ENCODE data around the gene AVP.

The AVP gene

GRCh38 chr20:3051385-3052019 lies 33.0 kb downstream of the AVP start:
- Mint-ChIP-seq H3K27ac (no peak overlapping the region), H3K27me3 (no peaks in the 10 kb centered on the region), H3K36me3 (peaks cover 7% of the 10 kb centered on the region)

GRCh38 chr20:3047486-3048419 lies 36.8 kb downstream of the AVP start:
- Mint-ChIP-seq H3K36me3 (peaks cover 7% of the 10 kb centered on the region), H3K9me3 (ENCODE audit: low read depth) (no peaks in the 10 kb centered on the region), H3K4me1 (ENCODE audit: low read depth) (peaks cover 18% of the 10 kb centered on the region), H3K27ac (no peak overlapping the region), H3K4me3 (peak overlapping the region; percentile 95), H3K27me3 (no peaks in the 10 kb centered on the region)

More at GRCh38 chr20:3051385-3052019, 33.0 kb downstream of the AVP start:
- Mint-ChIP-seq H3K4me3 (no peak overlapping the region), H3K4me1 (ENCODE audit: low read depth) (peaks cover 13% of the 10 kb centered on the region), H3K9me3 (ENCODE audit: low read depth) (no peaks in the 10 kb centered on the region)

GRCh38 chr20:3046677-3047462 lies 37.7 kb downstream of the AVP start:
- Mint-ChIP-seq H3K4me3 (peak overlapping the region; percentile 95), H3K27ac (peak overlapping the region; percentile 76), H3K4me1 (ENCODE audit: low read depth) (peaks cover 18% of the 10 kb centered on the region), H3K27me3 (no peaks in the 10 kb centered on the region), H3K9me3 (ENCODE audit: low read depth) (no peaks in the 10 kb centered on the region), H3K36me3 (peaks cover 7% of the 10 kb centered on the region)

DNA sequence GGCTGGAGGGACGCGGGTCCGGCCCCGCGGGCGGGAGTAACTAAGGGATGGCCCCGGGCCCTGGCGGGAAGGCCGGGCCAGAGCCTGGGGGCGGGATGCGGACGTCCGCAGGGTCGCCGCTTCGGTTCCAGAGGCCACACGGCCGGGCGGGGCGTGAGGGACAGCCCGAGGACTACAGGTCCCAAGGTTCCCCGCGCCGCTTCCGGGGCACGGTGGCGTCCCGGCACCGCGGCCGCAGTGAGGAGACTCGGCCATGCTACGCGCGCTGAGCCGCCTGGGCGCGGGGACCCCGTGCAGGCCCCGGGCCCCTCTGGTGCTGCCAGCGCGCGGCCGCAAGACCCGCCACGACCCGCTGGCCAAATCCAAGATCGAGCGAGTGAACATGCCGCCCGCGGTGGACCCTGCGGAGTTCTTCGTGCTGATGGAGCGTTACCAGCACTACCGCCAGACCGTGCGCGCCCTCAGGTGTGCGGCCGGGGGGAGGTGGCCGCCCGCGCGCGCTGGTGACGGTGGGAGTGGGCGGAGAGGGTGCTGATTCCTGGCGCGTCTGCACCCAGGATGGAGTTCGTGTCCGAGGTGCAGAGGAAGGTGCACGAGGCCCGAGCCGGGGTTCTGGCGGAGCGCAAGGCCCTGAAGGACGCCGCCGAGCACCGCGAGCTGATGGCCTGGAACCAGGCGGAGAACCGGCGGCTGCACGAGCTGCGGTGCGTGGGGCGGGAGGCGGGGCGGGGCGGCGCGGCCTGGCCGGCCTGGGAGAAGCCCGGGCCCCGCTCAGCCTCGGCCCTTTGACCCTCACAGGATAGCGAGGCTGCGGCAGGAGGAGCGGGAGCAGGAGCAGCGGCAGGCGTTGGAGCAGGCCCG lies 38.5 kb downstream of the AVP start, which contains the start of gene MRPS26:
MRPS26 (plus strand) TSS at position 237 of the 861 bp plus-strand sequence; CDS start at position 254, 17 bp downstream.
- Mint-ChIP-seq H3K4me1 (ENCODE audit: low read depth) (peaks cover 18% of the 10 kb centered on the region), H3K27ac (peak within 1 kb of the TSS; percentile 76), H3K27me3 (no peaks in the 10 kb centered on the region), H3K9me3 (ENCODE audit: low read depth) (no peaks in the 10 kb centered on the region), H3K36me3 (peaks cover 7% of the 10 kb centered on the region), H3K4me3 (peak within 1 kb of the TSS; percentile 95)

DNA sequence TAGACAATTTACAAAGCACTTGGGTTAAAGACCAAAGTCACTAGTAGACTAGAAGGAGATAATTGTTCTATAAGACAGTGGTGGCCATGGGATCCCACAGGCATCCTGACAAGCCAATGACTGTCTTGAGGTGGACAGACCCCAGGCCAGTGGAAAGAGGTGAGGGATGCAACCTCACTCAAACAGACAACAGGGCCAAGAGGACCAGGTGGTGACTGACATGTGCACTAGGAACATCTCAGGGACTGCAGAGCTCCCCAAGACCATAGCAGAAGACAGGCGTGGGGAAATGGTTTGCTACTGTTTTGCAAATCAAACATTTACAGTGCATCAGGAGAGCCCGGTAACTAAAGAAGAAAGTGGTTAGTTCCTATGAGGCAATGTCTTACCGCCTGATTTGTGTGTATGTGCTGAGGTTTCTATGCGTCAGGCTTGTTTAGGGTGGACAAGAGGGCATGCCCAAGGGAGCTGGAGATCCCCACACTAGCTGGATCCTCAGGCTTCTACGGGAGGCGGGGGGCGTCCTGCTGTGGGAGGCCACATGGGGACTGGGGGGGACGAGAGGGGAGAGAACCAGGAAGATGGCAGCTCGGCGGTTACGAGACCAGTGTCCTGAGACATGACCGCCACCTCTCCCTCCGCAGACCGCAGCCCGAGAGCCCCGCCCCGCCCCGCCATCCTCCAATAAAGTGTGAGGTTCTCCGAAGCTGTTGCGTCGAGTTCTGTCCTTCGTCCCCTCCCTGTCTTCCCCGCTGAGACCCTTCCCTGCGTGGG lies 39.3 kb downstream of the AVP start:
- Mint-ChIP-seq H3K4me1 (ENCODE audit: low read depth) (peaks cover 15% of the 10 kb centered on the region), H3K27me3 (no peaks in the 10 kb centered on the region), H3K9me3 (ENCODE audit: low read depth) (no peaks in the 10 kb centered on the region), H3K27ac (peak overlapping the region; percentile 69), H3K4me3 (peak overlapping the region; percentile 87), H3K36me3 (peaks cover 4% of the 10 kb centered on the region)

DNA sequence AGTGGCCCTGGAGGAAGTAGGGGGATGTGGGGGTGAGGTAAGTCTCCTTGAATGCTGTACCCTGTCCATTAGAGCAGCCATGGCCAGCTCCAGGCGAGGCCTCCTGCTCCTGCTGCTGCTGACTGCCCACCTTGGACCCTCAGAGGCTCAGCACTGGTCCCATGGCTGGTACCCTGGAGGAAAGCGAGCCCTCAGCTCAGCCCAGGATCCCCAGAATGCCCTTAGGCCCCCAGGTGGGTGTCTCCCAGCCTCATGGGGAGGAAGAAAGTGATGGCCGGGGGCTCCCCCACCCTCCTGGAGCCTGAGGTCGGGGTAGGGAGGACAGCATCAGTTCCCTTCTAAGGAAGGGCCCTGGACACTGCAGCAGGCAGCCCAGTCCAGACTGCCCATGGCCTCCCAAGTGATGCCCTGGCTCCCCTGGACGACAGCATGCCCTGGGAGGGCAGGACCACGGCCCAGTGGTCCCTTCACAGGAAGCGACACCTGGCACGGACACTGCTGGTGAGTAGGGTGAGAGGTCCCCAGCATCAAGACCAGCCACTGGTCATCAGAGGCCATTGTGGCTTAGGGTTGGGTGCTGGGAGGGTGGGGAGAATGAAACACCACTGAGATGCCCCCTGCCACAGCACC lies 40.1 kb downstream of the AVP start:
- Mint-ChIP-seq H3K4me1 (ENCODE audit: low read depth) (peaks cover 12% of the 10 kb centered on the region), H3K27ac (no peak overlapping the region), H3K36me3 (peaks cover 2% of the 10 kb centered on the region), H3K4me3 (peak overlapping the region; percentile 87), H3K27me3 (no peaks in the 10 kb centered on the region), H3K9me3 (ENCODE audit: low read depth) (no peaks in the 10 kb centered on the region)

GRCh38 chr20:3043322-3043721 lies 41.2 kb downstream of the AVP start, which contains the start of gene GNRH2:
Gene GNRH2, plus strand, starts transcription at chr20:3043622. Its CDS starts 793 bp downstream, at chr20:3044415.
- Mint-ChIP-seq H3K27ac (peak within 1 kb of the TSS; percentile 16), H3K4me3 (no peak within 1 kb of the TSS)

DNA sequence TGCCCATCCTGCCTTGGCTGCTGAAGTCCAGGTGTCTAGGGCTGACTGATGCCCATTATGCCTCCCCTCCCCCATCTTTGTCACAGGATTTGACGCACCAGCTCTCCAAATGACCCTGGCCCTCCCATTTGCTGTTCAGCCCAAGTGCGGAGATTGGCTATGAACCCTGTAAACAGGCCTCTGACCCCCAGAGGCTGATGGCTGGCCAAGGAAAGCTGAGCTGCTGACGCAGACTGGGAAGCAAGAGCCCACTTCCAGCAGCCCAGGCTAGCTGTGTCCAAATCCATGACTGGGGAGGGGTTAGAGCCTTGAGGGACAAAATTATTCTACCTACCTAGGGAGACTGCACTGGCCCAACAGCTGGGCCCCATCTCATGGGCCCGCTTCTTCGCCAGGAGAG lies 41.9 kb downstream of the AVP start:
- no peak overlapping the region for H3K4me3 Mint-ChIP-seq
- no peaks in the 10 kb centered on the region for H3K9me3 Mint-ChIP-seq (ENCODE audit: low read depth)
- H3K27me3 Mint-ChIP-seq = no peaks in the 10 kb centered on the region
- no peaks in the 10 kb centered on the region for H3K36me3 Mint-ChIP-seq
- H3K27ac Mint-ChIP-seq = no peak overlapping the region
- H3K4me1 Mint-ChIP-seq (ENCODE audit: low read depth) = peaks cover 10% of the 10 kb centered on the region

More at GRCh38 chr20:3043322-3043721, 41.2 kb downstream of the AVP start, which contains the start of gene GNRH2:
- Mint-ChIP-seq H3K36me3 (no peaks in the 10 kb centered on the region), H3K4me1 (ENCODE audit: low read depth) (peaks cover 11% of the 10 kb centered on the region), H3K9me3 (ENCODE audit: low read depth) (no peaks in the 10 kb centered on the region), H3K27me3 (no peaks in the 10 kb centered on the region)

- Mint-ChIP-seq H3K27ac (peak overlapping the region; percentile 25), H3K9me3 (ENCODE audit: low read depth) (no peaks in the 10 kb centered on the region), H3K36me3 (no peaks in the 10 kb centered on the region), H3K4me3 (no peak overlapping the region), H3K27me3 (no peaks in the 10 kb centered on the region), H3K4me1 (ENCODE audit: low read depth) (peaks cover 8% of the 10 kb centered on the region)
These were observed 42.6 kb downstream of the AVP start for GRCh38 chr20:3041854-3042409.

DNA sequence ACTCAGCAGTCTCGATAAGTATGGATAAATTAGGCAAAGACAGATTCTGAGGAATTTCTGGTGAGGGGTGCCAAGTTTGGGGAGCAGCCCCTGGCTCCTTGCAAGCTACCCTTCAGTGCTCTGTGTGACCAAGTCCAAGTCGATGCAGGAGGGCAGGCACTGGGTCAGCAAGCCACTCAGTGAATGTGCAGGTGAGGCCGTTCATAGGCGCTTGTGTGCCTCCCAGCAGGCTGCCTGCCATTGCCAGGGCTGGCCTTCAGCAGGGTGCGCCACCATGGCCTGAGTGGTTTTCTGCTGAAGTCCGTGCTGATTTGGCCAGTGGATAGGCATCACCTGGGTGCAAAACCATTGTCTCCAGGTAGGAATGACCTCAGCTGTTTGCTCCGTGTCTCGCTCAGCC lies 44.4 kb downstream of the AVP start:
- H3K9me3 Mint-ChIP-seq (ENCODE audit: low read depth) = no peaks in the 10 kb centered on the region
- H3K27ac Mint-ChIP-seq = no peak overlapping the region
- H3K36me3 Mint-ChIP-seq = peaks cover 2% of the 10 kb centered on the region
- no peak overlapping the region for H3K4me3 Mint-ChIP-seq
- H3K4me1 Mint-ChIP-seq (ENCODE audit: low read depth) = peaks cover 3% of the 10 kb centered on the region
- H3K27me3 Mint-ChIP-seq = no peaks in the 10 kb centered on the region

GRCh38 chr20:3039426-3039825 lies 45.1 kb downstream of the AVP start:
- H3K36me3 Mint-ChIP-seq = peaks cover 2% of the 10 kb centered on the region

GRCh38 chr20:3038454-3038853 lies 46.1 kb downstream of the AVP start:
- H3K27me3 Mint-ChIP-seq = no peaks in the 10 kb centered on the region
- H3K9me3 Mint-ChIP-seq (ENCODE audit: low read depth) = no peaks in the 10 kb centered on the region
- H3K36me3 Mint-ChIP-seq = peaks cover 2% of the 10 kb centered on the region
- H3K4me3 Mint-ChIP-seq = no peak overlapping the region
- peak overlapping the region; percentile 7 for H3K27ac Mint-ChIP-seq
- H3K4me1 Mint-ChIP-seq (ENCODE audit: low read depth) = no peaks in the 10 kb centered on the region

More at GRCh38 chr20:3039426-3039825, 45.1 kb downstream of the AVP start:
- H3K9me3 Mint-ChIP-seq (ENCODE audit: low read depth) = no peaks in the 10 kb centered on the region
- H3K27ac Mint-ChIP-seq = peak overlapping the region; percentile 58
- no peaks in the 10 kb centered on the region for H3K4me1 Mint-ChIP-seq (ENCODE audit: low read depth)
- no peaks in the 10 kb centered on the region for H3K27me3 Mint-ChIP-seq
- H3K4me3 Mint-ChIP-seq = no peak overlapping the region

DNA sequence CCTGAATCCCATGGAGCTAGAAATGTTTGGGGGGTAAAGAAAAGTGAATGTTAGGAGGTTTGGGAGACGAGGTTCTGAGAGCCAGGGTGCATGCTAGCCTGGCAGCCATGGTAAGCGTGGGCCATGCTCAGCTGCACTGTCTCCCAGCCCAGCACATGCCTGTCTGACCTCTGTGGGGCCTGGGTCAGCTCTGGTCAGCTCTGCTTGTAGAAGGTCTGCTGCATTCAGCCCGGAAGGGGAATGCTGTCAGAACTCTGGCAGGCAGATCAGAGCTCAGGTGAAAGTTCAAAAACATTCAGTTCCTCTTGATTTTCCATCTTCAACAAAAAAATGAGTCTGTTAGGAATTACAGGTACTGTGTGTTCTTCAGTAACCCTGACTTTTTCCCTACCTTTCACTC lies 46.9 kb downstream of the AVP start:
- Mint-ChIP-seq H3K9me3 (ENCODE audit: low read depth) (no peaks in the 10 kb centered on the region), H3K36me3 (peaks cover 2% of the 10 kb centered on the region), H3K27ac (no peak overlapping the region), H3K4me1 (ENCODE audit: low read depth) (no peaks in the 10 kb centered on the region), H3K27me3 (no peaks in the 10 kb centered on the region), H3K4me3 (no peak overlapping the region)
